Measurements from ENCODE around the gene ANK3. TPM values are rescaled to one million over a fixed set of nuclear protein-coding genes. Genes with fewer than 3 reads are reported as not detected.

The ANK3 gene
- polyA plus RNA-seq, 1 experiment = 1.6 TPM

DNA sequence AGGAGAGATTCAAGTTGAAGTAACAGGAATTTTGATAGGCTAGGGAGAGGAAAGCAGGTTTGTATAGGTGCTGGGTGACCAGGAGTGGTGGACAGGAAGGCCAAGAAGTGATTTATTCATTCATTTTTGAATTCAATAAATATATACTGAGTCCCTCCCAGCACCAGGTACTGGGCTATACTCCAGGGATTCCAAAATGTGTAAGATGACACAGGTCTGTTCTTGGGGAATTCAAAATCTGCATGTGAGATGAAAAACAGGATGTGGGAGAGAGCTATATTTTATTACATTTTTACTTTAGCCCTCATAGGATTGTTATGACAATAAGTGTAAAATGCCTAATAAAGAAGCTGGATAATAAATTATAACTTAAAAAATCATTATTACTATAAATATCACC, 134.9 kb downstream of the ANK3 start:
- POLR2A ChIA-PET = no interaction called here
- CTCF ChIA-PET = no interaction called here
- no peak for DNase-seq (ENCODE audit: low read depth, low spot score)
- TF ChIP-seq, protein P1, sequence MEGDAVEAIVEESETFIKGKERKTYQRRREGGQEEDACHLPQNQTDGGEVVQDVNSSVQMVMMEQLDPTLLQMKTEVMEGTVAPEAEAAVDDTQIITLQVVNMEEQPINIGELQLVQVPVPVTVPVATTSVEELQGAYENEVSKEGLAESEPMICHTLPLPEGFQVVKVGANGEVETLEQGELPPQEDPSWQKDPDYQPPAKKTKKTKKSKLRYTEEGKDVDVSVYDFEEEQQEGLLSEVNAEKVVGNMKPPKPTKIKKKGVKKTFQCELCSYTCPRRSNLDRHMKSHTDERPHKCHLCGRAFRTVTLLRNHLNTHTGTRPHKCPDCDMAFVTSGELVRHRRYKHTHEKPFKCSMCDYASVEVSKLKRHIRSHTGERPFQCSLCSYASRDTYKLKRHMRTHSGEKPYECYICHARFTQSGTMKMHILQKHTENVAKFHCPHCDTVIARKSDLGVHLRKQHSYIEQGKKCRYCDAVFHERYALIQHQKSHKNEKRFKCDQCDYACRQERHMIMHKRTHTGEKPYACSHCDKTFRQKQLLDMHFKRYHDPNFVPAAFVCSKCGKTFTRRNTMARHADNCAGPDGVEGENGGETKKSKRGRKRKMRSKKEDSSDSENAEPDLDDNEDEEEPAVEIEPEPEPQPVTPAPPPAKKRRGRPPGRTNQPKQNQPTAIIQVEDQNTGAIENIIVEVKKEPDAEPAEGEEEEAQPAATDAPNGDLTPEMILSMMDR (IDR thresholded peaks at IDR 0.05; ENCODE audit: low read depth, low read length) = no peak
- Histone ChIP-seq H3K27me3 (ENCODE audit: control insufficient read depth, insufficient read depth, low read length) (no peaks in the 10 kb centered on the region), H3K4me3 (ENCODE audit: low read depth, low read length) (no peak overlapping the region), H3K27ac (ENCODE audit: low read depth, low read length) (no peak overlapping the region), H3K9me3 (ENCODE audit: control insufficient read depth, insufficient read depth, low read length) (no peaks in the 10 kb centered on the region)

DNA sequence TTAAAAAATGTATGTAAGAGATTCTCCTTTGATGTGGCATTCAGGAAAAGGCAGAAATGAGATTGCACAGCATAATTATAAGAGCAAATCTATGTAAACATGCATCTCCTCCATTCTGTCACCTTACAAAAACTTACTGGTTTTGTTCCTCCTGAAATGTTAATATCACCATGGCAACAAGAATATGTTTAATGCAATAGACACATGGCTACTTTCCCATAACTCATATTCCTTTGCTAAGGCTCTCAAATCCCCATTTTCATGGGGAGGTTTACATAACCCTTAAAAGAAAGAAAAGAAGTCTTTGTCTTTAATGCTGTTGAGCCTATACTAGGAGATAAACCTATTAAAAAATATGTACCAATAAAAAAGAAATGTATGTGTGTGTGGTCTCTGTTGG, 136.2 kb downstream of the ANK3 start:
- DNase-seq (ENCODE audit: low read depth, low spot score) = no peak
- no peak overlapping the region for H3K27ac ChIP-seq (ENCODE audit: low read depth, low read length)
- TF ChIP-seq, protein P1 (IDR thresholded peaks at IDR 0.05; ENCODE audit: low read depth, low read length) = no peak
- no peaks in the 10 kb centered on the region for H3K27me3 ChIP-seq (ENCODE audit: control insufficient read depth, insufficient read depth, low read length)
- ChIA-PET POLR2A (no interaction called here), CTCF (no interaction called here)
- no peak overlapping the region for H3K4me3 ChIP-seq (ENCODE audit: low read depth, low read length)
- H3K9me3 ChIP-seq (ENCODE audit: control insufficient read depth, insufficient read depth, low read length) = no peaks in the 10 kb centered on the region

DNA sequence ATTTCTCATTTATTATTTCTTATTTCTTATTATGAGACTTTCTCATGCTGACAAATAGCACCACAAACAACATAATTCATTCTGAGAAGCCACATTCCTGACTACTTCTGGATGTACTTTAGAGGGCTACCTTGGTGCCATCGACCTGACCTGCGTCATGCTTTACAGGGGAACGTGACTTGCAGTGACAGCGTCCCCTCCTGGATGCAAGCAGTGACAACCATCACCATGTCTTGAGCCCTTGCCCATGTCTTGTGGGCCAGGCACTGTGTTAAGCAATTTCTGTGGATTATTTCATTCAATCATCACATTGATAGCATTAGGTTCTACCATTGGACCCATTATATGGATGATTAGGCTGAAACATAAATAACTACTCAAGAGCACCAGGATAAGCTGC, 137.0 kb downstream of the ANK3 start:
- no peak for DNase-seq (ENCODE audit: low read depth, low spot score)
- TF ChIP-seq, protein P1 (IDR thresholded peaks at IDR 0.05; ENCODE audit: low read depth, low read length) = no peak

DNA sequence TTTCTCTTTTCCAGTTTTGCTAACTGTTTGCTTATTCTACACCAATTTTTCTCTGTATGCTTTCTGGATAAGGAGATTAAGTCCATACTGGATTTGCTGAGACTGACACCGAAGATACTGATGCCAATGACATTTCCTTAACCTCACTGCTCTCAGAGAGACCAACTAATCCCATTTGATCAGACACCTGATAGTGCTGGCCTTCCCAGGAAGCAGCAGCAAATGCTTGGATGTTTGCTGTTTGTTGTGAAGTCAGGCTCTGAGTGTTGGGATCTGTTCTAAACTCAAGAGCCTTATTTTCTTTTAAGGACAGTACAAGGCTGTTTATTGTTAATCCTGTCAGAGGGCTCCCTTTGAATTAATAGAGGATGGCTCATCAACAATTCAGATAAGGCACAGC, 143.3 kb downstream of the ANK3 start:
- no peak overlapping the region for H3K27ac ChIP-seq (ENCODE audit: low read depth, low read length)
- H3K4me3 ChIP-seq (ENCODE audit: low read depth, low read length) = no peak overlapping the region
- CTCF ChIA-PET = no interaction called here
- no peaks in the 10 kb centered on the region; the same call in 1 of the 2 replicates for H3K9me3 ChIP-seq (ENCODE audit: control insufficient read depth, insufficient read depth, low read length)
- TF ChIP-seq, protein P1 (IDR thresholded peaks at IDR 0.05; ENCODE audit: low read depth, low read length) = no peak
- no peak for DNase-seq (ENCODE audit: low read depth, low spot score)
- no peaks in the 10 kb centered on the region for H3K27me3 ChIP-seq (ENCODE audit: control insufficient read depth, insufficient read depth, low read length)
- POLR2A ChIA-PET = no interaction called here

More for the DNA sequence above, 137.0 kb downstream of the ANK3 start:
- ChIA-PET CTCF (no interaction called here), POLR2A (no interaction called here)
- H3K9me3 ChIP-seq (ENCODE audit: control insufficient read depth, insufficient read depth, low read length) = no peaks in the 10 kb centered on the region; the same call in 1 of the 2 replicates
- H3K27me3 ChIP-seq (ENCODE audit: control insufficient read depth, insufficient read depth, low read length) = no peaks in the 10 kb centered on the region
- no peak overlapping the region for H3K27ac ChIP-seq (ENCODE audit: low read depth, low read length)
- H3K4me3 ChIP-seq (ENCODE audit: low read depth, low read length) = no peak overlapping the region

DNA sequence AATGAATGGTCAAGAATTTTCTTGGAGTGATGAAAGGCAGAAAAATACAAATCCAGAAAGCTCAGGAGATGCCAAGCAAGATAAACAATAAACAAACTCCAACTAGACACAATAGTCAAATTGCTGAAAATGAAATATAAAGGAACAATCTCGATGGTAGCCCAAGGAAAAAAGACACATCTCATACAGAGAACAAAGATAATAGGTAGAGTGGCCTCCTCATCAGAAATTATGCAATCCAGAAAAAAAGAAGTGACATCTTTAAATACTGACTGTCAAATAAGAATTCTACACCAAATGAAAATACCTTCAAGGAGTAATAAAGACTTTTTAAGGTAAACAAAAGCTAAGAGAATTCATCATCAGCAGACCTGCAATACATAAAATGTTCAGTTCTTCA, 150.4 kb downstream of the ANK3 start:
- ChIA-PET POLR2A (interaction anchor here (0.6 to 1.1 kb wide), 2 partner anchors 195 to 233 kb away, joined by 3 read pairs; no protein-coding TSS in a partner anchor), CTCF (interaction anchor here (0.5 to 4.1 kb wide), 15 partner anchors 21 to 1839 kb away, joined by 3 to 52 read pairs (median 4); no protein-coding TSS in a partner anchor)
- Histone ChIP-seq H3K9me3 (ENCODE audit: control insufficient read depth, insufficient read depth, low read length) (no peaks in the 10 kb centered on the region), H3K4me3 (ENCODE audit: low read depth, low read length) (no peak overlapping the region), H3K27me3 (ENCODE audit: control insufficient read depth, insufficient read depth, low read length) (no peaks in the 10 kb centered on the region), H3K27ac (ENCODE audit: low read depth, low read length) (no peak overlapping the region)
- TF ChIP-seq, protein P1 (IDR thresholded peaks at IDR 0.05; ENCODE audit: low read depth, low read length) = no peak
- DNase-seq (ENCODE audit: low read depth, low spot score) = no peak
